ENCODE data around the gene KRT79. TPM values are rescaled to one million over a fixed set of nuclear protein-coding genes. Genes with fewer than 3 reads are reported as not detected.

Gene KRT79
- total and polyA plus RNA-seq, 2 of the 8 experiments (the other 6 are each of a cell fraction or from before 2014, with no cell fraction given): not detected

GRCh38 chr12:52798003-52798670 lies 36.0 kb downstream of the KRT79 start:
- H3K27me3 ChIP-seq (replicated peaks in 1 of 4; ENCODE audit: control insufficient read depth in 3 of 4, extremely low read depth in 1 of 4, insufficient read depth in 3 of 4, low read length in 3 of 4): no peaks in the 10 kb centered on the region
- H3K4me1 ChIP-seq (replicated peaks in 1 of 4; ENCODE audit: control insufficient read depth in 3 of 4, insufficient read depth in 4 of 4, low read length in 3 of 4): peaks cover 0 to 11% (median 2%) of the 10 kb centered on the region in 4 experiments; a peak in 3 of 7 replicates
- no peak overlapping the region for H4K5ac ChIP-seq (ENCODE audit: insufficient read length, low read depth, low read length)
- DNase-seq (ENCODE audit: low read depth in 1 of 2, low spot score in 2 of 2) (no peak), FAIRE-seq (no peak)
- no peak overlapping the region for H3K14ac ChIP-seq (ENCODE audit: insufficient read length)
- H2BK20ac ChIP-seq (ENCODE audit: low read length): no peak overlapping the region
- no peak overlapping the region for H3K27ac ChIP-seq (ENCODE audit: low read depth, low read length)
- POLR2A ChIA-PET (ENCODE audit: partially characterized antibody): interaction anchor here (1.2 kb wide), 1 partner anchor 18 kb away, joined by 3 read pairs; no protein-coding TSS in a partner anchor
- CTCF ChIA-PET (ENCODE audit: partially characterized antibody): interaction anchor here (0.8 to 1.9 kb wide), 2 partner anchors 15 to 27 kb away, joined by 3 to 4 read pairs; no protein-coding TSS in a partner anchor
- H3K56ac ChIP-seq (replicated peaks; ENCODE audit: insufficient read length, low read depth, low read length): no peak overlapping the region
- no peak overlapping the region for H2BK15ac ChIP-seq (ENCODE audit: low read length)
- no peaks in the 10 kb centered on the region for H3K79me2 ChIP-seq (ENCODE audit: control insufficient read depth in 1 of 2, insufficient read depth in 2 of 2, low read length in 2 of 2)
- no peak overlapping the region for H2BK5ac ChIP-seq (ENCODE audit: low read depth, low read length)
- H3K4ac ChIP-seq (replicated peaks; ENCODE audit: insufficient read length, low read depth, low read length): no peak overlapping the region
- H4K91ac ChIP-seq (replicated peaks; ENCODE audit: insufficient read length, low read length): no peak overlapping the region
- no peak overlapping the region for H2BK120ac ChIP-seq (replicated peaks; ENCODE audit: low read depth, low read length)
- no peaks in the 10 kb centered on the region for H3K36me3 ChIP-seq (ENCODE audit: control insufficient read depth in 2 of 4, insufficient read depth in 4 of 4, low read length in 3 of 4)
- no peaks in the 10 kb centered on the region for H4K20me1 ChIP-seq (replicated peaks in 1 of 2; ENCODE audit: control insufficient read depth in 1 of 2, insufficient read depth in 2 of 2, low read length in 2 of 2)
- 90% methylated on average over 4 of the region's 4 CpGs; no CpG with 5 or more reads in 1 of the 2 experiments for WGBS, 2 experiments (ENCODE audit: extremely low coverage in 1 of 2, insufficient coverage in 1 of 2, insufficient read length in 1 of 2, insufficient replicate concordance in 2 of 2, low coverage in 1 of 2, low lambda C conversion rate in 2 of 2, missing lambda C conversion rate in 1 of 2)
- H2AFZ ChIP-seq (ENCODE audit: low read length): no peak overlapping the region
- H3K9me3 ChIP-seq (ENCODE audit: insufficient read depth in 2 of 2, low read depth in 1 of 2, low read length in 1 of 2): no peaks in the 10 kb centered on the region; a peak in 1 of 4 replicates
- H3K4me3 ChIP-seq (ENCODE audit: extremely low read depth in 1 of 4, insufficient read depth in 2 of 4, low read depth in 3 of 4, low read length in 4 of 4): no peak overlapping the region
- no peak overlapping the region for H3K4me2 ChIP-seq (ENCODE audit: insufficient read depth in 1 of 2, low read depth in 2 of 2, low read length in 2 of 2)
- no peaks in the 10 kb centered on the region for H3K79me1 ChIP-seq (ENCODE audit: low read depth, low read length)
- TF ChIP-seq SP2 (IDR thresholded peaks at IDR 0.05; ENCODE audit: low read length) (no peak), CHD1 (IDR thresholded peaks at IDR 0.05; ENCODE audit: low read depth, low read length) (no peak)
- TF ChIP-seq, protein P1, sequence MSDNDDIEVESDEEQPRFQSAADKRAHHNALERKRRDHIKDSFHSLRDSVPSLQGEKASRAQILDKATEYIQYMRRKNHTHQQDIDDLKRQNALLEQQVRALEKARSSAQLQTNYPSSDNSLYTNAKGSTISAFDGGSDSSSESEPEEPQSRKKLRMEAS (IDR thresholded peaks at IDR 0.05): no peak
- H3K23ac ChIP-seq (ENCODE audit: insufficient read length): no peak overlapping the region
- no peak overlapping the region for H3K18ac ChIP-seq (ENCODE audit: extremely low read depth, low read length)
- no peak overlapping the region for H2AK5ac ChIP-seq (ENCODE audit: low read depth, low read length)
- no peak overlapping the region for H2BK12ac ChIP-seq (ENCODE audit: low read depth, low read length)
- H3K23me2 ChIP-seq (ENCODE audit: low read depth, low read length): peaks cover 1% of the 10 kb centered on the region; the same call in 1 of the 2 replicates
- H3K9ac ChIP-seq (replicated peaks in 1 of 4; ENCODE audit: extremely low read depth in 1 of 4, low read depth in 3 of 4, low read length in 3 of 4): no peak overlapping the region
- H4K8ac ChIP-seq (ENCODE audit: extremely low read depth, insufficient read depth, low read length): no peak overlapping the region

Data from H1 (cell line).